Naive B cell (primary cell): ENCODE measurements around the gene ZBTB42. TPM values are rescaled to one million over a fixed set of nuclear protein-coding genes. Genes with fewer than 3 reads are reported as not detected.

Experiments used
- ATAC-seq, 2 donors: fragments of 150-1000 bp; cut with Tn5 transposase; 2 replicates each; pipeline ENCODE4 v1.10.0; 2021; ENCODE audit warnings: low read depth in 2 of 2, mild to moderate bottlenecking in 2 of 2, moderate library complexity in 2 of 2
- DNase-seq: peaks from one replicate; pipeline ENCODE4 v3.0.0; 2022
- H3K27ac Mint-ChIP-seq, 6 donors: one replicate each; pipeline ENCODE4 v1.8.0; 2020 to 2022; ENCODE audit warnings: mild to moderate bottlenecking in 6 of 6, mixed read lengths in 6 of 6, moderate library complexity in 5 of 6, inconsistent platforms in 2 of 6
- H3K27me3 Mint-ChIP-seq, 3 donors: one replicate each; pipeline ENCODE4 v1.8.0; 2021 to 2022; ENCODE audit warnings: mixed read lengths in 3 of 3, mild to moderate bottlenecking in 1 of 3
- H3K36me3 Mint-ChIP-seq, 2 donors: one replicate each; pipeline ENCODE4 v1.8.0; 2020 to 2022; ENCODE audit warnings: mixed read lengths in 2 of 2, inconsistent platforms in 1 of 2, mild to moderate bottlenecking in 1 of 2
- H3K4me1 Mint-ChIP-seq, 3 donors: one replicate each; pipeline ENCODE4 v1.8.0; 2020 to 2022; ENCODE audit warnings: mixed read lengths in 3 of 3, inconsistent platforms in 1 of 3, mild to moderate bottlenecking in 1 of 3, moderate library complexity in 1 of 3
- H3K4me3 Mint-ChIP-seq, 8 donors: one replicate each; pipeline ENCODE4 v1.8.0; 2020 to 2022; ENCODE audit warnings: mild to moderate bottlenecking in 8 of 8, mixed read lengths in 8 of 8, moderate library complexity in 8 of 8, inconsistent platforms in 2 of 8
- H3K9me3 Mint-ChIP-seq, 7 donors: one replicate each; pipeline ENCODE4 v1.8.0; 2020 to 2022; ENCODE audit warnings: mixed read lengths in 7 of 7, mild to moderate bottlenecking in 5 of 7, inconsistent platforms in 2 of 7, moderate library complexity in 1 of 7
- polyA plus RNA-seq, 6 donors: library from polyadenylated mRNA; unstranded; fragments of 300-500 nt; fragmentation: Illumina TruSeq; gene quantifications; one replicate each; pipeline ENCODE4 v1.2.3, GENCODE V29; 2021; ENCODE audit warnings: low read depth in 6 of 6

ZBTB42 gene
- polyA plus RNA-seq: 1 to 10 TPM in 4 of 6 donors, under 1 TPM in 2; 0.84 to 1.9 (median 1.2) TPM

DNA sequence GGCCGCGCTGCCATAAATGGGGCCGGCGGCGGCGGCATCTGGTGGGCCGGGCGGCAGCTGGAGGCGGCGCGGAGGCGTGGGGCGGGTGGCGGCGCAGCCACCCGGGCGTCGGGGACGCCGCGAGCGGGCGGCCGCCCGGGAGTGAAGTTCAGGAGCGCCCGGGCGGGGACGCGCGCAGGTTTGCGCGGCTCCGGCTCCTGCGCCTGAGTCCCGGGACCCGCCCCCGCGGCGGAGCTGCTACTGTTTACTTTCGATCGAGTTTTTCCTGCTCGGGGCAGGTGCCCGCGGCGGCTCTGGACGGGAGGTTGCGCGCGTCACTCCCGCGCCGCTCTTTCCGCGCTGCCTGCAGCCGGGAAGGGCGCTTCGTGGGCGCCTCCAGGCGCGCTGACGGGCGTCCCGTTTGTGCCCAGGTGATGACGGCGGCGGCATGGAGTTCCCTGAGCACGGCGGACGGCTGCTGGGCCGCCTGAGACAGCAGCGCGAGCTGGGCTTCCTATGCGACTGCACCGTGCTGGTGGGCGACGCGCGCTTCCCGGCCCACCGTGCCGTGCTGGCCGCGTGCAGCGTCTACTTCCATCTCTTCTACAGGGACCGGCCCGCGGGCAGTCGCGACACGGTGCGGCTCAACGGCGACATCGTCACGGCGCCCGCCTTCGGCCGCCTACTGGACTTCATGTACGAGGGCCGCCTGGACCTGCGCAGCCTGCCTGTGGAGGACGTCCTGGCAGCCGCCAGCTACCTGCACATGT is at the start of gene ZBTB42:
TSS of gene ZBTB42 (plus strand) at position 331 of the 749 bp plus-strand sequence. CDS start at position 428, 97 bp downstream.
- DNase-seq (peak; percentile 60), ATAC-seq (peak; percentile 41 to 46)
- H3K4me1 Mint-ChIP-seq: peaks cover 41 to 53% (median 45%) of the 10 kb centered on the region in 3 donors
- H3K9me3 Mint-ChIP-seq: no peaks in the 10 kb centered on the region
- H3K27me3 Mint-ChIP-seq: no peaks in the 10 kb centered on the region
- peak within 1 kb of the TSS; percentile 81 to 91 (median 88) for H3K4me3 Mint-ChIP-seq
- H3K36me3 Mint-ChIP-seq: no peaks in the 10 kb centered on the region
- H3K27ac Mint-ChIP-seq: peak within 1 kb of the TSS in 5 of 6 donors; percentile 68 to 95 (median 82)

DNA sequence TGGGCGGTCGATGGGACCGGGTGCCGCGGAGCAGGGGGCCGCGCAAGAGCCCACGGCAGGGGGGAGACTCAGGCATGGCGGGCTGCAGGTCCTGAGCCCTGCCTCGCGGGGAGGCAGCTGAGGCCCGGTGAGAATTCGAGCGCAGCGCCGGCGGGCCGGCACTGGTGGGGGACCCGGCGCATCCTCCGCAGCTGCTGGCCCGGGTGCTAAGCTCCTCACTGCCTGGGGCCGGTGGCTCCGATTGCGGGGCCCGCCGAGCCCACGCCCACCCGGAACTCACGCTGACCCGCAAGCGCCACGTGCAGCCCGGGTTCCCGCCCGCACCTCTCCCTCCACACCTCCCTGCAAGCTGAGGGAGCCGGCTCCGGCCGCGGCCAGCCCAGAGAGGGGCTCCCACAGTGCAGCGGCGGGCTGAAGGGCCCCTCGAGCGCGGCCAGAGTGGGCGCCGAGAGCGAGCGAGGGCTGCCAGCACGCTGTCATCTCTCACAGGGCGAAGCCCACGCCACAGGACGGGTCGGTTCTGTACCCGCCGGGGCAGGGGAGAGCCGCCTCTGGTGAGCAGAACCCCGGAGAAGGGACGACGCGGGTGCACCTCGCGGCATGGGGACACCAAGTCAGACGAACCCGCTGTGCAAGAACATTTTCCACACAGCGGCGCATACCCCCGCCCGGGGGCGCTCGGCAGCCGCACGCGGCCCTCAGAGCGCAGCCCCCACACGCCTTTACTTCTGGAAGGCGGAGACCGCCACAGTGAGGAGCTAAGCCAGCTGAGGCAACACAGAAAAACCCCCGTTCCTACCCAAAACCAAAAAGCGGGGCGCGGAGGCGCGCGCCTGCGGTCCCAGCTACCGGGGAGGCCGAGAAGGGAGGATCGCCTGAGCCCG is 49.1 kb upstream of the ZBTB42 start:
- ATAC-seq (no peak), DNase-seq (no peak)
- no peaks in the 10 kb centered on the region for H3K9me3 Mint-ChIP-seq
- H3K4me3 Mint-ChIP-seq: peak overlapping the region; percentile 91 to 96 (median 94)
- peak overlapping the region; percentile 91 to 96 (median 95) for H3K27ac Mint-ChIP-seq
- H3K36me3 Mint-ChIP-seq: no peaks in the 10 kb centered on the region
- H3K27me3 Mint-ChIP-seq: no peaks in the 10 kb centered on the region
- peaks cover 26 to 54% (median 44%) of the 10 kb centered on the region in 3 donors for H3K4me1 Mint-ChIP-seq

DNA sequence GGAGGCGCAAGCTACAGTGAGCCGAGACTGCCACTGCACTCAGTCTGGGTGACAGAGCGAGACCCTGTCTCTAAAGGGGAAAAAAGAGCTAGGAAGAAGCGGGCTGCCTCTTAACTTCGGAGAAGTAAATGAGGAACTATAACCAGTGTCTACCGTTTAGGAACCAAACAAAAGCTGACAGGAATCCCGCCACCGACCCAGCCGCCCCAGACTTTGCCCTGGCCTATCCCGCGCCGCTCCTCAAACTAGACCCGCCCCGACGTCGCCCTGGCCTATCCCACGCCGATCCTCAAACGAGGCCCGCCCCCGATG is 48.5 kb upstream of the ZBTB42 start:
- Mint-ChIP-seq H3K36me3 (peaks cover 0 to under 1% of the 10 kb centered on the region in 2 donors), H3K27ac (peak overlapping the region; percentile 91 to 96 (median 95)), H3K4me1 (peaks cover 26 to 59% (median 49%) of the 10 kb centered on the region in 3 donors), H3K27me3 (no peaks in the 10 kb centered on the region), H3K9me3 (no peaks in the 10 kb centered on the region), H3K4me3 (peak overlapping the region; percentile 91 to 96 (median 94))
- no peak for DNase-seq
- peak; percentile 78 to 82 for ATAC-seq

DNA sequence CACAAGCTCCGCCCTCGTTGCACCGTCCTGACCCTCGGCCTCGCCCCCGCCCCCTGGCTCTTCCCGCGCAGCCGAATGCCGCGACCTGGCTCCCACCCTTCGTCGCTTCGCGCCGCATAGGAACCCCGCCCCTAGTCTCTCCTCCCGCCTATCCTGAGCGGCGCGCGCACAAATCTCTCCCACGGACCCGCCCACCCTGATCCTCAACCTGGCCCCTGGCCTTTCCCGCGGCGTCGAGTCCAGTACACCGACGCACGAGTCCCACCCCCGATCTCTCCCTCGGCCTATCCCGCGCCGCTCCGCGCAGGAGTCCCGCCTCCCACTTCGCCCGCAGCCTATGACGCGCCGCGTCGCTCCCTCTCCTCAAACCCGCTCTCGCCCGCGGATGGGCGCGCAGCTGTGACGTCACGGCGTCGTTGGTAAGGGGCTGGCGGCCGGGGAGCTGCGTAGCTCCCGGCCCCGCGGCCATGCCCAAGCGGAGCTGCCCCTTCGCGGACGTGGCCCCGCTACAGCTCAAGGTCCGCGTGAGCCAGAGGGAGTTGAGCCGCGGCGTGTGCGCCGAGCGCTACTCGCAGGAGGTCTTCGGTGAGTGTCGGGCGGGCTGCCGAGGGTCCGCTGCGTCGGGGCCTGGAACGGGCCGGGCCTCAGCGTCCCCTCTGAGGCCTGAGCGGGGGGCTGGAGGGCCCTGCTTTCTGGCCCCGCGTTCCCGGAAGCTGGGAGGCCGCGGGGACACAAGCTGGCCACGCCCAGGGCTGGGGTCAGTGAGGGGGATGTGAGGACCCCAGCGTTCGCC is 48.0 kb upstream of the ZBTB42 start, which contains the start of gene SIVA1:
TSS of gene SIVA1 (plus strand) at position 413 of the 793 bp plus-strand sequence. CDS start at position 468, 55 bp downstream.
- Mint-ChIP-seq H3K4me1 (peaks cover 30 to 59% (median 49%) of the 10 kb centered on the region in 3 donors), H3K27me3 (no peaks in the 10 kb centered on the region), H3K27ac (peak within 1 kb of the TSS; percentile 91 to 96 (median 95)), H3K36me3 (peaks cover 0 to 6% of the 10 kb centered on the region in 2 donors), H3K9me3 (no peaks in the 10 kb centered on the region), H3K4me3 (peak within 1 kb of the TSS; percentile 91 to 96 (median 94))
- peak; percentile 83 to 86 for ATAC-seq
- peak; percentile 99 for DNase-seq

DNA sequence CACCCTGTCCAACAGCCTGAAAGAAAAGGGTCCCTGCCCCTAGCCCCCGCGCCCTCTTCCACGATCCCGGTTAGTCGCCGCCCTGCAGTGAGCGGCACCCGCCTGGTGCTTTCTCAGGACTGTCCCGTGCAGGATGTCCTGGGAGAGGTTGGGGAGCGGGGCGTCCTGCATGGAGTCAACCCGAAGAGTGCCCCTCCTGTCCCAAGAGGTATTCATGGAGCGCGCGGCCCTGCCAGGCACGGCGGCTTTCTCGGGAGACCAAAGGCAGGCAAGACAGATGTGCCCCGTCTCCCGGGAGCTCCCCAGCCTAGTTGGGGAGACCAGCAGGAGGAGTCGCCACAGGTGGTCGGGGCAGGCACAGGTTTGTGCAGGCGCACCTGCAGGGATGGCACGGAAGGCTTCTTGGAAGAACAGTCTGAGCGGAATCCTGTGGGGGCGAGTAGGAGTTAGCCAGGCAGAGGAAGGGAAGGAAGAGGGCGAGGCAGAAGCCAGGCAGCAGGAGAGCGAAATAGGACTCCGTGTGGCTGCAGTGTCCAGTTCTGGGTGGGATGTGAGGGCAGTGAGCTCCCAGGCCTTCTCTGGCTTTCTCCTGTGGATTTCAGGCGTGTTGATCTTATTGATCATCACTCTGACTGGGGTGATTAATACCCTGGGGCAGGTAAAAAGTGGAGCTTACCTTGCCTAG is 47.2 kb upstream of the ZBTB42 start:
- no peaks in the 10 kb centered on the region for H3K9me3 Mint-ChIP-seq
- no peak for DNase-seq
- peaks cover 30 to 53% (median 49%) of the 10 kb centered on the region in 3 donors for H3K4me1 Mint-ChIP-seq
- H3K36me3 Mint-ChIP-seq: peaks cover 0 to 8% of the 10 kb centered on the region in 2 donors
- ATAC-seq: no peak
- peak overlapping the region; percentile 51 to 93 (median 90) for H3K27ac Mint-ChIP-seq
- H3K27me3 Mint-ChIP-seq: no peaks in the 10 kb centered on the region
- peak overlapping the region; percentile 87 to 96 (median 94) for H3K4me3 Mint-ChIP-seq

DNA sequence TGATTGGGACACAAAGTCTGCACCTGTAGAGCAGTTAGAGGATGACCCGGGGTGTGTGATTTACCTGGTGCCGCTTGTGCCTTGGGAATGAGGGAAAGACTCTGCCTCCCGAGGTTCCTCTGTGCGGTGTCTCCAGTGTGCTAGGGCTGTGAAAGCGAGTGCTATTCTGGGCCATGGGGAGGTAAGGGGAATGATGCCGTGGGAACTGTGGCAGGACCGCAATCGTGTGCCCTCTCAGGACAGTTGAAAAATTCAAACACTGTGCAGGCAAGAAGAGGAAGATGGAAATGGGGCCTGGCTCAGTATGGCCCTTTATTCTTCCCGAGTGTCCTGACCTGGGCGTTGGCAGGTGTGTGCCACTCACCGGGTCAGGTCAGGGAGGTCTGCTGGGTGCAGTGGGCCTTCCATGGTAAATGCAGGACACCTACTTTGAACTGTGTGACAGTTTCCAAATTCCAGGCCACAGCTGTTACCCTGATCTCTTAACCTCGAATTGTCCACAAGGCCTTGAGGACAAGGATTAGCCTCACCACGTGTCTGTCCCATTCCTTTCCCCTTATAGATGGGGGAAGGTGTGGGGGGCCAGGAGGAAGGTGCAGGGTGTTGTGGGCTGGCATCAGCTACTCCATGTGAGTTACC is 46.6 kb upstream of the ZBTB42 start:
- no peaks in the 10 kb centered on the region for H3K27me3 Mint-ChIP-seq
- peaks cover 26 to 46% (median 42%) of the 10 kb centered on the region in 3 donors for H3K4me1 Mint-ChIP-seq
- no peaks in the 10 kb centered on the region for H3K9me3 Mint-ChIP-seq
- H3K4me3 Mint-ChIP-seq: peak overlapping the region; percentile 87 to 96 (median 94)
- DNase-seq: no peak
- H3K27ac Mint-ChIP-seq: peak overlapping the region; percentile 7 to 93 (median 83)
- H3K36me3 Mint-ChIP-seq: peaks cover 0 to 8% of the 10 kb centered on the region in 2 donors
- ATAC-seq: no peak

DNA sequence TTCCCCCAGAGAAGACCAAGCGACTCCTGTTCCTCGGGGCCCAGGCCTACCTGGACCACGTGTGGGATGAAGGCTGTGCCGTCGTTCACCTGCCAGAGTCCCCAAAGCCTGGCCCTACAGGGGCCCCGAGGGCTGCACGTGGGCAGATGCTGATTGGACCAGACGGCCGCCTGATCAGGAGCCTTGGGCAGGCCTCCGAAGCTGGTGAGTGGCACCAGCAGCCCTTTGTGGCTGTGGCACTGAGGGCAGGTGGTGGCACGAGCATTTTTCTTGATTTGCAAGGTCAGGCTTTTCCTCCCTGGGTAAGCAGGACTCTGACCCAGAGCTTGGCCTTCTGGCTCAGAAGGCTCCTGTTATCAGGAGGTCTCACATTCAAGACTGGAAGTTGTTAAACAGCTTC is 45.3 kb upstream of the ZBTB42 start:
- Mint-ChIP-seq H3K36me3 (peaks cover 0 to 9% of the 10 kb centered on the region in 2 donors), H3K4me3 (peak overlapping the region in 2 of 8 donors; percentile 55 to 94), H3K9me3 (no peaks in the 10 kb centered on the region), H3K27ac (peak overlapping the region in 1 of 6 donors; percentile 12), H3K27me3 (no peaks in the 10 kb centered on the region), H3K4me1 (peaks cover 35 to 45% (median 41%) of the 10 kb centered on the region in 3 donors)
- no peak for ATAC-seq
- no peak for DNase-seq

DNA sequence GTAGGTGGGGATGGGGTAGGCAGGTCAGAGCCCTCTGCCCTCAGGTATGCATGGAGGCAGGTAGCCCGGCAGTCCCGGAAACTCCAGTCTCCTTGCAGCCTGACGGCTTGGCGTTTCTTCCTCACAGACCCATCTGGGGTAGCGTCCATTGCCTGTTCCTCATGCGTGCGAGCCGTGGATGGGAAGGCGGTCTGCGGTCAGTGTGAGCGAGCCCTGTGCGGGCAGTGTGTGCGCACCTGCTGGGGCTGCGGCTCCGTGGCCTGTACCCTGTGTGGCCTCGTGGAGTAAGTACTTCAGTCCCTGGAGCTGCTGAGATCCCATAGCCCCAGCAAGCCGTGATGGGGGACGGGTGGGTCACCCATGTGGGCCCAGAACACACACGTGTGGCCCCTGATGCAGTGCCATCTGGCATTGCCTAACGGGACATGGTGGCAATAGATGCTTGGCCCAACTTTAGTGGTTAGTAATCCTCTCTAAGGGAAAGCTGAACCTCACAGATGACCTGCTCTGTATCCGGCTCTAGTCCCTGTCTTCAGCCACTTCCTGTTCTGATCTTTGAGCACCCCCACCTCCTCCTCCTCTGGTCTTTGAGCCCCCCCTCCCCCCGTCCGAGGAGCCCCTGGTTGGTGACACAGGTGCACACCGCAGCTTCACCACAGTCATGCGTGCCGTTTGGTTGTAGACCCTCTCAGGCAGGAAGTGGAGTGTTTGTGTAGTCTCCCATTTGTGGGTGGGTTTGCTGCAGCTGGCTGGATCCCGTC is 44.2 kb upstream of the ZBTB42 start:
- peak overlapping the region in 4 of 8 donors; percentile 9 to 51 (median 30) for H3K4me3 Mint-ChIP-seq
- peaks cover 5 to 19% of the 10 kb centered on the region in 2 donors for H3K36me3 Mint-ChIP-seq
- H3K27ac Mint-ChIP-seq: peak overlapping the region in 1 of 6 donors; percentile 60
- ATAC-seq (no peak), DNase-seq (no peak)
- peaks cover 41 to 46% (median 43%) of the 10 kb centered on the region in 3 donors for H3K4me1 Mint-ChIP-seq
- H3K9me3 Mint-ChIP-seq: no peaks in the 10 kb centered on the region
- H3K27me3 Mint-ChIP-seq: no peaks in the 10 kb centered on the region

DNA sequence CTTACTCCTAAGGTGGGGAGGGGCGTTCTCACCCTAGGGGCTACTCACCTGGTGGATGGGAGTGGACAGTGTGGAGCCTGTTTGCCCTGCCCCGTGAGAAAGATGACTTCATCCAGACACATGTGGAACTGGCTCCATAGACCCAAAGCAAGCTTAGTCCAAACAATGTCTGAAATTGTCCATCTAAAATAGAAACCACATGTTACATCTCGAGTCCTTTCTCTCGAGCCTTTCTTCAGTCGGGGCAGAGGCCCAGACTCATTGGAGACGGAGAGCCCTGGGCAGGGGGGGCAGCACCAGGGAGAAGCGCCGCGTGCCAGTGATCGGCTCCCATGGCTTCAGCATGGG is 43.7 kb upstream of the ZBTB42 start:
- no peak for ATAC-seq
- no peak for DNase-seq
- Mint-ChIP-seq H3K27me3 (no peaks in the 10 kb centered on the region), H3K27ac (peak overlapping the region in 1 of 6 donors; percentile 60), H3K4me1 (peaks cover 41 to 49% (median 46%) of the 10 kb centered on the region in 3 donors), H3K9me3 (no peaks in the 10 kb centered on the region), H3K36me3 (peaks cover 8 to 24% of the 10 kb centered on the region in 2 donors), H3K4me3 (peak overlapping the region in 1 of 8 donors; percentile 15)

DNA sequence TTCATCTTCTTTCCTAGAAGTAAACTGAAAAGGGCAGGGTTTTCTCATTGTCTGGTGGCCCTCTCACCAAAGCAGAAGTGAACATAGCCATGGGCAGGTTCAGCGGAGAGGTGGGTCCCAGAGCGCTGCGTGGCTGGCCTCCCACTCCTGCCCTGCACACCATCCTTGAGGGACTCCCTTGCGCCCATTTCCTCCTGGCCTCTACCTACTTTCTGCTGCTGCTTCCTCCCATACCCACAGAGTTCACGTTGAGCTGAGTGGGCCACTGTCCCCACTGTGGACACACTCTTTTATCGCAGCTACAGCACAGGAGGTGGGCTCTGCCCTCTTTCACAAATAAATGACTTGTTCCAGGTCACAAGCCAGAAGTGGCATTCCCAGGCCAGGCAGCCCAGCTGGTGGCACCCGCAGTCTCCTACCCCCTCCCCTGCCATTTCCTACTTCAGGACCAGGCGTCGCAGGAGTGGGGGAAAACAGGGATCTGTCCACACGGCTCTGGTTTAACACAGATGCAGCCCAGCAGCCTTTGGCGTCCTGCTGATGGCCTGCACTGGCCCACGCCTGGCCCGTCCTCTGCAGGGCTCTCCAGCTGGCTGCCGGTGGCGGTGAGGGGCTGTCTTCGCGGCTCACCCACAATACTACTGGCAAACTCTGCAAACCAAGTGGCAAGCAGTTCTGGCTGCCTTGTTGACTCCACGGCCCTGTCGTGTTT is 43.1 kb upstream of the ZBTB42 start:
- ATAC-seq (no peak), DNase-seq (no peak)
- no peaks in the 10 kb centered on the region for H3K27me3 Mint-ChIP-seq
- H3K9me3 Mint-ChIP-seq: no peaks in the 10 kb centered on the region
- peaks cover 10 to 28% of the 10 kb centered on the region in 2 donors for H3K36me3 Mint-ChIP-seq
- peak overlapping the region in 1 of 8 donors; percentile 59 for H3K4me3 Mint-ChIP-seq
- peaks cover 41 to 51% (median 46%) of the 10 kb centered on the region in 3 donors for H3K4me1 Mint-ChIP-seq
- H3K27ac Mint-ChIP-seq: no peak overlapping the region
